ENCODE results near the gene AP3S2.
"Not testable (repeated sequence)": the region's sequence is repeated elsewhere in the genome, so short reads cannot be mapped to it uniquely, and the experiment has no call there.

The AP3S2 gene

DNA sequence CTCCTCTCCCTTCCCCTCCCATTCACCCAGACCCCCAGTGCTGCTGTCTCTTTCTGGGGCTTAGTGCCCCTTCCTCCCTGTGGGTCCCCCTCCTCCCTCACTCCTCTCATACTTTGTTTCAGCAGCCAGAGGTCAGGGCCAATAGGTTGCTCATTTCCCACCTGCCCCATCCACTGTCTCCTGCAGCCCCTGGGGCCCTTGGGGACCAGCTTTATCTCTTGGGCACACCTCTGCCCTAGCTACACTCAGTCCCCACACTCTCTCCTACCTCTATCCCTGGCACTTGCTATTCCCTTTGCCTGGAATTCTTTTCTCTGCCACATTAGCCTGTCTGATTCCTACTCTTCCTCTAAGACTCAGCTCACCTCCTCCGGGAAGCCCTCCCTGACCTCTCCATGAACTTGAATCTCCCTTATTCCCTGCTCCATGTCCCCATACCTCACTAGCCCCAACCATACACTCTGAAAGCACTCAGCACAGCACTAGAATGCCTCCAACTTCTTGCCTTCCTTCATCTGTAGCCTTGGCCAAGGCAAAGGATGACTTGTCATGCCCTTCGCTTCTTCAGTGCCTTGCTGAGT is 93.8 kb downstream of the AP3S2 start:
- DNase-seq (ENCODE audit: low spot score): no peak

DNA sequence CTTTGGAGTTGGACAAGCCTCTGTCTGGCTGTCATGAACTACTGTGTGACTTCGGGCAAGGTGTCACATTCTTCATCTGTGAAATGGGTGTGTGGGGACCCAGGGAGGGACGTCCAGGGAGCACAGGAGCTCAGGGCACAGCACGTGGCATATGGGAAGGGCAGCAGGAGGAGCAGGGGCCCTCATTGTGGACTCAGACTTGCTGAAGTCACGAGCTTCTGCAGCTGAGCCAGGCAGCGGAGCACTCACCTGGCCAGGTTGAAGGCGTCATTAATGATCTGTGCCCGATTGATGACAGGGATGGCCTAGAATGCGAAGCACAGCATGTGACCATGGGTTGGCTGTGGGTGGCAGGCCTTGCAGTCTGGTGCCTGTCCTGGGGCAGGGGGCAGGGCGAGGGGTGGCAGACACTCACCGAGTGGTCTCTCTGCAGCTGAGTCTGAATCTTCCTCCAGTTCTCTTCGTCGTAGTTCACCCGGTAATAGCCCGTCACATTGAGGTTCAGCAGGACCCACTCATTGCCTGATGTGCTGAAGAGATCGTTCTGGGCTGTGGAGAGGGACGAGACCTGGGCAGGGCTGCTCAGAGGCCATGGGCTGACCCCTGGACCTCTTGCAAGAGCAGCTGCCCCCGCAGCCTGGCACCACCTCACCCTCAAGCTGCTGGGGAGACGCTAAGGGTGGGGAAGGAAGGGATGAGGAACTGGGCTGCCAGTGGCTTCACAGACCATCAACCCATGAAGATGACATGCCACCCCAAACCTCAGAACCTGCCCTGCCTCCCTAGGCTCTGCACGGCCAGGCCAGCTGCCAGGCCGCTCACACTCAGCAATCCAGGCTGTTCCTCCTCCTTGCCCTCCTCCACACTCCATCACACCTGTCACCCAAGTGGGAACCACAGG is 94.5 kb downstream of the AP3S2 start:
- no peak for DNase-seq (ENCODE audit: low spot score)

DNA sequence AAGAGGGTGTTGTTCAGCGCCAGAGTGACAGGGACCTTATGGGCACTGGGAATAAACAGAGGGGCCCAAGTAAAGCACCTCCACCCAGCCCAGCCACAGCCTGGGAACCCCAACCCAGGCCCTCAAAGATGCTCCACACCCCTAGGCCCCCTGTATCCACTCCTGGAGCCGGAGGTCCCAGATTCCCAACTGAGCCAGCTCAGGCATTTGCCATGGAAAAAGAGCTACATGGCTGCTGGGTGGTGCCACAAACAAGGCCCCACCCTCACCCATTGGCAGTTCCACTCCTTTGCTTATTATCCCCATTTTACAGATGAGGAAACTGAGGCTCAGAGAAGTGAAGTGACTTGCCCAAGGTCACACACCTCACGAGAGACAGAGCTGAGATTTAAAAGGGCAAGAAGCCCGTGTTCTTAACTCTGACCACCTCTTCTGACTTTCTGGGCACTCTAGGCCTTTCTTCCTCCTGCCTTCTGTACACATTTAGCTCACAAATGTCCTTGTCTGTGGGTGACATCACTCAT is 96.1 kb downstream of the AP3S2 start:
- DNase-seq (ENCODE audit: low spot score): no peak

DNA sequence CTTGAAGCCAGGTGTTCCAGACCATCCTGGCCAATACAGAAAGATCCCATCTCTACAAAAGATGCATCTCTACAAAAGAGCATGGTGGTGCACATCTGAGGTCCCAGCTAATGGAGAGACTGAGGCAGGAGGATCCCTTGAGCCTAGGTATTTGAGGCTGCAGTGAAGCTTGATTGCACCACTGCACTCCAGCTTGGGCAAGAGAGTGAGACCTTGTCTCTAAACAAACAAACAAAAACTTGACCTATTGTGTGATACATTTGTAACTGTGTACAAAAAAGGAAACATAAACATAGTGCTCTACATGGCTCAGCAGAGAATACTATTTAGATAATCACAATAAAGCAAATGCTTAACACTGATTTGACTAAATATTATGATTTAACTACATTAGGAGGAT is 97.8 kb downstream of the AP3S2 start:
- DNase-seq (ENCODE audit: low spot score): no peak

DNA sequence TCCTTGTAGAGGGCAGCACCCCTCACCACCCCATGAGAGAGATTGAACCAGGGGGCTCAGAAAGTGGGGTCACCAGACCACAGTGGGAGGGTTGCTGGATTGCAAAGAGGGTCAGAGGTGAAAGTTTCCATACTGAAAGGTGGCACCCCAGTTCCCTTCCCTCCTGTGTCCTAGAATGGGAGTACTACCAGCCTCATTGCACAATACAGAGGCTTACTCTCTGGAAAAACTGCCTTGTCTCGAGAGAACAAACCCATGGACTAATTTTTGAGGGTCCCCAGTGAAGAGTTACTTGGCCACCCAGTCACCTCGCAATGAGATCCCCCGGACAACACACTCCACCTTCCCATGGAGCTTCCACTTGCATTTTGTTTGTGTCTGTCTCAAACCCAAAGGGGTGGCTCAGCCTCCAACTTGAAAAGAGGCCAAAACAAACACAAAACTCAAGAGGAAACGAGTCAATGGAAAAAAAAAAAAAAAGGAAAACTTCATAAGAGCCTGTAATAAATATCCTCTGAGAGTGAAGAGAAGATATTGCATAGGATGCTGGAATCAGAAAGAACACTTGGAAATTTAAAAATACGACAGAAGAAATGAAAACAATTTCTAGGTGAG is 99.1 kb downstream of the AP3S2 start:
- DNase-seq (ENCODE audit: low spot score): no peak

DNA sequence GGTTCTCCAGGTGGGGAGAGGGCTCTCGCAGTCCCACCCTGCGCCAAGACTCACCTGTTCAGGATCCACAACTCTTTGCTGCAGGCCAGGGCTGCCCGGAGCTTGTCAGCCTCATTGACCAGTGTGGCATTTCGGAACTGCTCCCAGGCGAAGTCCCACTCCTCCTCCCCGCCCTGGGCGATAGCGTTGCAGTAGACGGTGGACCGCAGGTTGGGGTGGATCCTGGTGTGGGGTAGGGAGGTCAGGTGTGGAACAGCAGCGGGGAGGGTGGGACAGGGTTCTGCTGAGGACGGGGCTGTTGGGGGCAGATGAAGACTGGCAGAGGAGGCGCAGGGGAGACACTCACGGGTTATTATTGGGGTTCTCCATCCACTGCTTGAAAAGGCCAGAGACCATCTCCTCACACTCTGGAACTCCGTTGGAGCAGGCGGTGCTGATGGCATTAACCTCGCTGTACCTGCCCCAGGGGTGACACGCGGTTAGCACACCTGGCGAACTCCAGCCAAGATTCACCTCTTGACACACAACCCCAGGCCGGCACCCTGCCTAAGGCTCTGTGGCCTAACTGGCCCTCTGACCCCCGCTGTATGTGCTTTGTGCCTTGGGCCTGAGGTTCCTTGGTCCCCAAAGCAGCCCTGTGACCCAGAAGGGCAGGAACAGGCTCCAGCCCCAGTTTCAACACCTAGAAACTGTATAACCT is 101.5 kb downstream of the AP3S2 start:
- DNase-seq (ENCODE audit: low spot score): no peak

DNA sequence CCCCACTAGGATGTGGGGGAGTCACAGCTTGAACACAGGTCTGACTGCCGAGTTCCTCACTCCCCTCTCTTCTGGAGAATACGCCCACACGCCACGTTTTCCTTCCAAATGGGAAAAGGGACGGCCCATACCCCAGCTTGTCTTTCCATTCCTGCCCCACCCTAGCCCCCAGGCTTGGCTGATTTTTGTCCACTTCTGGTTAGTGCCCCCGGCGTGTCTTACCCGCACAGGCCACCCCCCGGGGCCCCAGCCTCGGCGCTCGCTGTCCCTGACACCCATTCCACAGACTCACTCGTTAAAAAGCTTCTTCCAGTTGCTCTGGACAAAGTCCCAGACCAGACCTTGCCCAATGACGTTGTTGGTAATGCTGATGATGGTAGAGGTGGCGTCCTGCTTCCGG is 103.1 kb downstream of the AP3S2 start:
- no peak for DNase-seq (ENCODE audit: low spot score)

DNA sequence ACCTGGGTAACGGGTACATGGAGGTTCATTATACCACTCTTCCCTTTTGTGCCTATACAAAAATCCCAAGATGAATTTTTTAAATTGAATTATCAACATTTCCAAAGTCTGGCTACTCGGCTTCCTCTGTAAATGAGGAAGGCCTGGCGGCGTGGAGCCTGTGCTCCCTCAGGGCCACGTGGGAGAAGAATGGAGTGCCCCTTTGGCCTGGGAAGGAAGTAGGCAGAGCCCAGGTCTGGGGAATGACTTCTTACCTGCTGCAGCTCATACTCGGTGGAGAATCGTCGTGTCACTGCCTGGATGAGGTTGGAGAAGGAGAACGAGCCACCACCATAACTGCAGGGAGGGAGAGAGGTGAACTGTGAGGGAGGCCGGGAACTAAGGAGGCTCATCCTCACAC is 103.6 kb downstream of the AP3S2 start:
- DNase-seq (ENCODE audit: low spot score): no peak

DNA sequence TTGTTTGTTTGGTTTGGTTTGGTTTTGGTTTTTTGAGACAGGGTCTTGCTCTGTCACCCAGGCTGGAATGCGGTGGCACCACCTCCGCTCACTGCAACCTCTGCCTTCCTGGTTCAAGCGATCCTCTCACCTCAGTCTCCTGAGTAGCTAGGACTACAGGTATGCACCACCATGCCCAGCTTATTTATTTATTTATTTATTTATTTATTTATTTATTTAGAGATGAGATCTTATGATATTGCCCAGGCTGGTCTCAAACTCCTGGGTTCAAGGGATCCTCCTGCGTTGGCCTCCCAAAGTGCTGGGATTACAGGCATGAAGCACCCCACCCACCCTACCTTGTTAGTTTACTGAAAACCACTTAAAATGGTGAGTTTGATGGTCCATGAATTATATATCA is 105.2 kb downstream of the AP3S2 start:
- not testable (repeated sequence) for DNase-seq (ENCODE audit: low spot score)

DNA sequence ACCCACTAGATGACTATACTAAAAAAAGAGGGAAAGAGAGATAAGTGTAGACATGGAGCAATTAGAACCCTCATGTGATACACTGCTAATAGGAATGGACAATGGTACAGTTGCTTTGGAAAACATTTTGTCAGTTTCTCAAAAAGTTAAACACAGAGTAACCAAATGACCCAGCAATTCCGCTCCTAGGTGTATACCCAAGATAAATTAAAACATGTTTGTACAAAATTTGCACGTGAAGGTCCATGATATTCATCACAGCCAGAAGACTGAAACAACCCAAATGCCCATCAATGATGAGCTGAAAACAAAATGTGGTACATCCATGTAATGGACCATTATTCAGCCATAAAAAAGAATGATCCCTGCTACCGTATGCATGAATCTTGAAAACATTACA is 105.8 kb downstream of the AP3S2 start:
- DNase-seq (ENCODE audit: low spot score): no peak

DNA sequence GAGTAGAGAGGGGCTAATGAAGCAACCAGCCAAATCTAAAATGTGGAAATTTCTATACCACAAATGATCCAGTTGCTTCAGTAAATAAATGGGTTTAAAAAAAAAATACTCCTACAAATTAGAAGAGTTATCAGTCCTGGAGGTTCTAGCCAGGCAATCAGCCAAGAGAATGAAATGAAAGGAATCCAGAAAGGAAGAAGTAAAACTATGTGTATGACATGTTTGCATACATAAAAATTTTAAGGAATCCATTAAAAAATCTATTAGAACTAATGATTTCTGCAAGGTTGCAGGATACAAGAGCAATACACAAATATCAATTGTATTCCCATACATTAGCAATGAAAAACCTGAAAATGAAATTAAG is 108.0 kb downstream of the AP3S2 start:
- no peak for DNase-seq (ENCODE audit: low spot score)

DNA sequence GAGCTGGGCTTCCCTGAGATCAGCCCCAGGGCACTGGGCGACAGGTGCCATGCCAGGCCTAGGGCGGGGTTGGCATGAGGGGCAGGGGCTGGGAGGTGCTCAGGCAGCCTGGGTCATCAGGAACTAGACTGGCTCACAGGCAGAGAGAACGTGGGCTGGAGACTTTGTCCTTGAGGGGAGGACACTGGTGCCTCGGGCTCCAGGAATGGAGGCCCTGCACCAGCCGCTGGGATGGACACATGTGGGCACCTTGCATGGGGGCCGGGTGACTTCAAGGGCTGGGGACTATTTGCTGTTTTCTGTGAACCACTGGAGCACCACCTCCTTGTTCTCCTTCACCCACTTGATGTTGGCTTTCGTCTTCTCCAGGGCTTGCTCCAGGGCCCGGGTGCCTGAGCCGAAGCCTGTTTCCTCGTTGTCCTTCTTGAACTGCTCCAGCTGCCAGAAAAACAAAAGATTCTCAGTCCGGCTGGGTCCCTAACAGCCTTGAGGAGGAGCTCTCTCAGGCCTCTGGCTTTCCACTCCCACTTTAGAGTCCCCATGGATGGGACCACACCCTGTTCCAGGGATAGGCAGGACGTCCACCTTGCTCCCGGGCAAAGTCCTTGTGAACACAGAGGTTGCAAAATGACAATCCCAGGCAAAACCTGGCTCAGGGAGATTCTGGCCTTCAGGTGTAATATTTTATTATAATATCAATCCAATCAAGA is 108.6 kb downstream of the AP3S2 start:
- no peak for DNase-seq (ENCODE audit: low spot score)

DNA sequence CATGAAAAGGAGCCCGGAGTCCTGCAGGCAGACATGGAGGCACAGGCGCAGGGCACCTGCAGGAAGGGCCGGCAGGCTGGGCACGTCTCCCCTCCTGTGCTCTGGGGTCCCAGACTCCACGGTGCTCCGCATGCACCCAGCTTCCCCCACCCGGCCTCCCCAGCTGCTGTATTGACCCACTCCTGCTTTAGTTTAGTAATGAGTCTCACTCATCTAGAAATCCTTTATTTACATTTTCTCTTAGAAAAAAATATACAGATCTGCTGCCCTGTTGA is 109.2 kb downstream of the AP3S2 start:
- no peak for DNase-seq (ENCODE audit: low spot score)

DNA sequence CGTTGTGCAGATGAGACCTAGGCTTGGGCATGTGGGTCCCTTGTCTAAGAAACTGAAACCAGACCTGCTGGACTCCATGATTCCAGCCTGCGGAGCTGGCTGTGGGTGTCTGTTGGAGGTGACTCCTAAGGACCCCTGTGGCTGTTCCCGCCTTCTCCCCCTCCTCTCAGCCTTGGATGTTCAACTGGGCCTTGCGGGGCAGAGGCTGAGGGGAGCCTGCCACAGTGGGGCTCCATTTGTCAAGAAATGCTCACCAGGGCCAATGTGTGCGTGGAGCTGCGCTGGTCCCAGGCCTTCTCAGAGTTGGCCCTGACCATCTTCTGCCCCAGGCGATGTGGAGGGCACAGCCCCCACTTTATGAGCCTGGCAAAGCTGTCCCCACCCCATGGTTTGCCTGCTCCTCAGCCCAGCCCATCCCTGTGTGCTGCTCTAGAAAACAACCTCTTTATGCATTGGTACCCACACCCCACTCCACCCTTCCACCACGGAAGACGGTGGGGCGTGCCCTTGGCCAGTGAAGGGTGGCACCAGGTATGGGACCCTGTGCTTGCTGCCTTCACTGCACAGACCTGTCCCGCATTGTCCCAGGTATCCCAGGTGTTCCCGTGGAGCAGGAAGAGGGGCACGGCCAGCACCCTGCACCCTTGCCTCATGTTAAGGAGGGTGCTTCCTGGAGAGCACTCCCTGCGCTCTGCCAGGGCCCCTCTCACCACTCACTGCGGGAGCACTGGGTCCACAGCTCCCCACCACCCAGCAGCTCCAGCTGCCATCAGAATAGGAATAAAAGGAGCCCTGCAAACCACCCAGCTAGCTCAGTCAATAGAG is 109.7 kb downstream of the AP3S2 start:
- DNase-seq (ENCODE audit: low spot score): no peak

DNA sequence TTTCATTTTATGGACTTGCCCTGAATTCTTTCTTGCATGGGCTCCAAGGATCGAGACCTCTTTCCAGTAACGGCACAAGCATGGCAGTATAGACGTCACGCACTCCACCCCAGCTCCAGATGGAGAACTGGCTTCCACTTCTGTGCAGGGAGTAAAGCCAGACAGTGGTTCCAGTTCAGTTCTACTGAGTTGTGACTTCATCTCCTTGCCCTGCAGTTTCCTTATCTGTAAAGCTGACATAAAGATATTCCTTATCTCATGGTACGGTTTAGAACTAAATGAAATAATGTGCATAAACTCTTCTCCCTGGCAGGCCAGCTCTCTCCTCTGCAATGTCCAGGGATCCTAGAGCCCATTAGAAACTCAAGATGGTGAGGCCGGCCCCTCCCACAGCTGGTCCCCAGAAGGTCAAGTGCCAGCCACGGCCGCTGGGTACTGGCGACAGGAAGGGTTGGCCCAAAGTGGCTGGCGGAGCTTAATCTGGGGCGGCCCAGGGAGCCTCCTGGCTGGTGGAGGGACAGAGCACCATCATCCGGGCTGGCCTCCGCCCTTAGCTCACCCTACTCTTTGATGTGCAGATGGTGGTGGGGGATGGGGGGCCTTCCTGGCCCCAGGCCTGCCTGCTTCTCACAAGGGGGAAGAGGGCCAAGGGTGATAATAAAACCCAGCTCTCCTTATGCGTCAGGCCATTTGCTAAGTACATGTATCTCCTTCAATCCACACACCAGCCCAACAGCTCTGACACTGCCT is 110.5 kb downstream of the AP3S2 start:
- no peak for DNase-seq (ENCODE audit: low spot score)

DNA sequence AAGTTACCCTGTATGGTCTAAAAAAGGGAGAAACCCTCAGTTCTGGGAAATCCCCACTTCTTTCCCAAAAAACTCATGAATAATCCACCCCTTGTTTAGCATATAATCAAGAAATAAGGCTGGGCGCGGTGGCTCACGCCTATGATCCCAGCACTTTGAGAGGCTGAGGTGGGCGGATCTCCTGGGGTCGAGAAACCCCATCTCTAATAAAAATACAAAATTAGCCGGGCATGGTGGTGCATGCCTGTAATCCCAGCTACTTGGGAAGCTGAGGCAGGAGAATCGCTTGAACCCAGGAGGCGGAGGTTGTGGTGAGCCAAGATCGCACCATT is 111.2 kb downstream of the AP3S2 start:
- DNase-seq (ENCODE audit: low spot score): not testable (repeated sequence)

DNA sequence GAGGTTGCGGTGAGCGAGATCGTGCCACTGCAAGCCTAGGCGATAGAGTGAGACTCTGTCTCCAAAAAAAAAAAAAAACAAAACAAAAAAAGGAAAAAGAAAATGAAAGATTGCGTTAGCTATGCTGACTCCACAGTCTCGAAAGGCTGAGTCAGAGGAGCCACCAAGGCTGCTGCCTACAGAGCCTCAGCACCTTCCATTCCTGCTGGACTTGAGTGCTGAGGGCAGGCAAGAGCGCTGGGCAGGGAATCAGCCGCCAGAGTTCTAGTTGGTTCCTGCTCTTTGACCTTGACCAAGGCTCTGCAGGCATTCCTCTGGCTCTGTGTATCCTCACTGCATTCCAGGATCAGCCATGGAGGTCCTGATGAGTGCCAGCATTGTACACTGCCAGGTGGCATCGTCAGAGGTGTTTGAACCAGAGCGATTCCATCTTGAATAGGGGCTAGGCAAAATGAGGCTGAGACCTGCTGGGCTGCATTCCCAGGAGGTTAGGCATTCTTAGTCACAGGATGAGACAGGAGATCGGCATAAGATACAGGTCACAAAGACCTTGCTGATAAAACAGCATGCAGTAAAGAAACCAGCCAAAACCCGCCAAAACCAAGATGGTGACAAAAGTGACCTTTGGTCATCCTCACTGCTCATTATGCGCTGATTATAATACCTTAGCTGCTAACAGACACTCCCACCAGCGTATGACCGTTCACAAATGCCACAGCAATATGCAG is 111.7 kb downstream of the AP3S2 start:
- no peak for DNase-seq (ENCODE audit: low spot score)

DNA sequence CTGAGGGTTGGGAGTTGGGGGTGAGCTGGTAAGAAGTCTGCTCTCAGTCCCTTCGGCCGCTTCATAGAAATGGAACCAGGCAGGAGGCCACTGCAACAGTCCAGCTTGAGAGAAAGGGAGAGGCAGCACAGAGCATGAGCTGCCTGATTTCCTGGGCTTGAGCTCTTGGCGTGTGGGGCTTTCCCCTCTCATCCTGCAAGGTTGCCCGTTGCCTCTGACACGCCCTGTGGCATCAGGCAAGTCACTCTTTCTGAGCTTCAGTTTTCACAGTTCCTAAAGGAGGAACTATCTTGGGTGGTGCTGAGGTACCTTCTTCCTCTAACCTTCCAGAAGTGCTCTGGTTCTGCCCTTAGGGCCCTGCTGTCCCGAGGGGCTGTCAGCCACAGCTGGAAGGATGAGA is 112.7 kb downstream of the AP3S2 start:
- no peak for DNase-seq (ENCODE audit: low spot score)

DNA sequence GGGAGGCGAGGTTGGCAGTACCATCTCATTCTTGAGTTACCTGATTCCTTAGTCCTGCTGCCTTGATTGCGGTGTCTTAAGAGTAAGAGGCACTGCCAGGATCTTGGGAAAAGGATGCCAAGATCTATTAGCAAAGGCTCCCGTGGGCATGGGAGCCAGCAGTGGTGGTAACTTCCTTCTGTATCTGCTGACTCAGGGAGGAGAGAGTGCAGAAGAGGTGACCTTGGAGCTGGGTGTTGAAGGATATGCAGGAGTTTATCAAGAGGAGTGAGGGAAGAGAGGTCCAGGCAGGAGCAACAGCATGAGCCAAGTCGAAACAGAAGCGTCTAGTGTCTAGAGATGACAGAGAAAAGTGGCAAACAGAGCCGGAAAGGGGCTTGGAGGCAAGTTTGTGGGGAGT is 113.2 kb downstream of the AP3S2 start:
- no peak for DNase-seq (ENCODE audit: low spot score)

All from pons (tissue), 1 donor.